Measurements from ENCODE around the gene CCDC73.

GRCh38 chr11:32575070-32575469 is 219.4 kb downstream of the CCDC73 start:
- TF ChIP-seq CTCF (IDR thresholded peaks at IDR 0.05) (no peak), ATF6 (CRISPR knock-in tag; IDR thresholded peaks at IDR 0.05) (no peak), ELF4 (CRISPR knock-in tag; IDR thresholded peaks at IDR 0.05; ENCODE audit: low read depth) (no peak), MAX (CRISPR knock-in tag; IDR thresholded peaks at IDR 0.05) (no peak), JAZF1 (CRISPR knock-in tag; IDR thresholded peaks at IDR 0.05) (no peak), ZNF232 (CRISPR knock-in tag; IDR thresholded peaks at IDR 0.05) (no peak), GABPB1 (CRISPR knock-in tag; IDR thresholded peaks at IDR 0.05) (no peak)
